ENCODE measurements around the gene ATP6V0A4. TPM values are rescaled to one million over a fixed set of nuclear protein-coding genes. Genes with fewer than 3 reads are reported as not detected.

The ATP6V0A4 gene
- polyA plus RNA-seq, 1 of the 3 experiments (the other 2 are of a cell fraction), result not detected

- no peaks in the 10 kb centered on the region for H3K27me3 ChIP-seq (ENCODE audit: insufficient read depth)
- no peaks in the 10 kb centered on the region; the same call in 1 of the 2 replicates for H3K9me3 ChIP-seq
- no peaks in the 10 kb centered on the region for H3F3A ChIP-seq (replicated peaks; ENCODE audit: insufficient read depth)
- no peaks in the 10 kb centered on the region for H3K79me2 ChIP-seq (ENCODE audit: insufficient read depth)
- TF ChIP-seq FOXJ3 (CRISPR knock-in tag; IDR thresholded peaks at IDR 0.05), result no peak
- no peak for TF ChIP-seq TAF1 (IDR thresholded peaks at IDR 0.05; ENCODE audit: borderline replicate concordance, low read depth, low read length)
- no peak for TF ChIP-seq REST (IDR thresholded peaks at IDR 0.05; ENCODE audit: low read depth, low read length)
- no peak for TF ChIP-seq TEAD4 (IDR thresholded peaks at IDR 0.05; ENCODE audit: borderline replicate concordance, insufficient read depth)
- no peak for TF ChIP-seq FOXM1 (IDR thresholded peaks at IDR 0.05; ENCODE audit: low read depth)
- no peak for TF ChIP-seq EZH2phosphoT487 (IDR thresholded peaks at IDR 0.05; ENCODE audit: borderline replicate concordance, low read depth)
- no peak for TF ChIP-seq GABPA (IDR thresholded peaks at IDR 0.05; ENCODE audit: low read depth)
- TF ChIP-seq EP300 (IDR thresholded peaks at IDR 0.05; ENCODE audit: borderline replicate concordance in 1 of 2, low read depth in 1 of 2, low read length in 1 of 2), result no peak
- TF ChIP-seq TCF12 (IDR thresholded peaks at IDR 0.05), result no peak
- TF ChIP-seq SIN3A (IDR thresholded peaks at IDR 0.05; ENCODE audit: borderline replicate concordance, low read depth, low read length), result no peak
- TF ChIP-seq SMC3 (IDR thresholded peaks at IDR 0.05; ENCODE audit: low read depth, low read length), result no peak
- TF ChIP-seq RFX5 (IDR thresholded peaks at IDR 0.05; ENCODE audit: low read length), result no peak
- no peak for TF ChIP-seq USF1 (IDR thresholded peaks at IDR 0.05; ENCODE audit: borderline replicate concordance, low read depth)
- TF ChIP-seq ELF1 (IDR thresholded peaks at IDR 0.05), result no peak
- TF ChIP-seq FOSL2 (IDR thresholded peaks at IDR 0.05; ENCODE audit: borderline replicate concordance, low read depth), result no peak
- TF ChIP-seq RCOR1 (IDR thresholded peaks at IDR 0.05; ENCODE audit: low read length), result no peak
- no peak for TF ChIP-seq CHD2 (IDR thresholded peaks at IDR 0.05; ENCODE audit: low read length, partially characterized antibody)
- no peak for TF ChIP-seq IRF3 (IDR thresholded peaks at IDR 0.05; ENCODE audit: low read depth, low read length)
- TF ChIP-seq RAD21 (IDR thresholded peaks at IDR 0.05; ENCODE audit: low read length), result no peak
- 12% methylated on average over 1 of the region's 1 CpG for WGBS (ENCODE audit: low lambda C conversion rate)
- H3K4me3 ChIP-seq (ENCODE audit: low read depth in 2 of 2, low read length in 1 of 2), result no peak overlapping the region
- ChIA-PET CTCF (interaction anchor here (0.9 kb wide), 1 partner anchor 12 kb away, joined by 3 read pairs; no protein-coding TSS in a partner anchor), POLR2A (no interaction called here)
- no peaks in the 10 kb centered on the region for H3K4me1 ChIP-seq (ENCODE audit: control insufficient read depth in 1 of 2, insufficient read depth in 2 of 2, low read depth in 1 of 2, low read length in 1 of 2)
- no peak for DNase-seq
- H2AFZ ChIP-seq (ENCODE audit: low read depth), result no peak overlapping the region
- no peaks in the 10 kb centered on the region for H3K9me2 ChIP-seq
- no peaks in the 10 kb centered on the region for H4K20me1 ChIP-seq (ENCODE audit: insufficient read depth)
- no peak overlapping the region for H3K4me2 ChIP-seq
- H3K36me3 ChIP-seq (replicated peaks in 1 of 2; ENCODE audit: control insufficient read depth in 1 of 2, insufficient read depth in 2 of 2, low read length in 1 of 2), result no peaks in the 10 kb centered on the region
- H3K9ac ChIP-seq, result no peak overlapping the region
- no peak overlapping the region for H3K27ac ChIP-seq (ENCODE audit: low read depth in 2 of 2, low read length in 1 of 2)
Observed at GRCh38 chr7:138814816-138815332, 16.9 kb upstream of the ATP6V0A4 start.
